ENCODE results near the gene ADAMTS2.

DNA sequence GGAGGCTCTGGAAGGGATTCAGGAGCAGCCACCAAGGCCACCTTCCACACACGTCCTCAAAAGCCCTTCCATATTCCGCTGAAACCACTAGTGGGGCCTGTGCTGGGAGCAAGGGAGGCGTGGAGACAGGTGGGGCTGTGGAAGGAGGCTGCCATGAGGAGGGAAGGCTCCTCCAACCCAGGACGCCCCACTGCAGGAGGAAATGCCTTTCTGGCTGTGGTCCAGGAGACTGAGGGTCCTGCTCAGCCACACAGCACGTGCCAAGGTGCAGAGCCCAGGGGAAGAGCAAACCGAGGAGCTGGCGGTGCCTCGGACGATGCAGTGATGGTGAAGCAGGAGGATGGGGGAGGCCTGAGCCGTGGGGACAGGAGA lies 49.5 kb downstream of the ADAMTS2 start:
- TF ChIP-seq, protein P1, sequence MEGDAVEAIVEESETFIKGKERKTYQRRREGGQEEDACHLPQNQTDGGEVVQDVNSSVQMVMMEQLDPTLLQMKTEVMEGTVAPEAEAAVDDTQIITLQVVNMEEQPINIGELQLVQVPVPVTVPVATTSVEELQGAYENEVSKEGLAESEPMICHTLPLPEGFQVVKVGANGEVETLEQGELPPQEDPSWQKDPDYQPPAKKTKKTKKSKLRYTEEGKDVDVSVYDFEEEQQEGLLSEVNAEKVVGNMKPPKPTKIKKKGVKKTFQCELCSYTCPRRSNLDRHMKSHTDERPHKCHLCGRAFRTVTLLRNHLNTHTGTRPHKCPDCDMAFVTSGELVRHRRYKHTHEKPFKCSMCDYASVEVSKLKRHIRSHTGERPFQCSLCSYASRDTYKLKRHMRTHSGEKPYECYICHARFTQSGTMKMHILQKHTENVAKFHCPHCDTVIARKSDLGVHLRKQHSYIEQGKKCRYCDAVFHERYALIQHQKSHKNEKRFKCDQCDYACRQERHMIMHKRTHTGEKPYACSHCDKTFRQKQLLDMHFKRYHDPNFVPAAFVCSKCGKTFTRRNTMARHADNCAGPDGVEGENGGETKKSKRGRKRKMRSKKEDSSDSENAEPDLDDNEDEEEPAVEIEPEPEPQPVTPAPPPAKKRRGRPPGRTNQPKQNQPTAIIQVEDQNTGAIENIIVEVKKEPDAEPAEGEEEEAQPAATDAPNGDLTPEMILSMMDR (IDR thresholded peaks at IDR 0.05): no peak
- no peak for TF ChIP-seq POLR2A (IDR thresholded peaks at IDR 0.05)
